GM19372 (cell line): ENCODE results near the gene TBXA2R.

Source experiments
- ATAC-seq: cut with Tn5 transposase; IDR thresholded peaks from one replicate; pipeline ENCODE4 v1.9.1; 2021; ENCODE audit warnings: mild to moderate bottlenecking, low read depth, moderate library complexity; ENCODE audit not compliant: unreplicated experiment

TBXA2R gene

GRCh38 chr19:3620817-3621547 is 14.3 kb upstream of the TBXA2R start:
- ATAC-seq = no peak

- no peak for ATAC-seq
Measured at GRCh38 chr19:3620145-3620816, 13.6 kb upstream of the TBXA2R start.

GRCh38 chr19:3619631-3620012 is 12.9 kb upstream of the TBXA2R start:
- no peak for ATAC-seq

- no peak for ATAC-seq
Measured at GRCh38 chr19:3618811-3619630, 12.3 kb upstream of the TBXA2R start.

- no peak for ATAC-seq
Measured at GRCh38 chr19:3618144-3618810, 11.6 kb upstream of the TBXA2R start.

GRCh38 chr19:3617463-3617862 is 10.8 kb upstream of the TBXA2R start:
- no peak for ATAC-seq

GRCh38 chr19:3615524-3616135 is 9.0 kb upstream of the TBXA2R start:
- no peak for ATAC-seq

- ATAC-seq = no peak
Measured at GRCh38 chr19:3614858-3615505, 8.3 kb upstream of the TBXA2R start.

- no peak for ATAC-seq
Measured at GRCh38 chr19:3613818-3614661, 7.4 kb upstream of the TBXA2R start.

GRCh38 chr19:3612901-3613741 is 6.4 kb upstream of the TBXA2R start:
- ATAC-seq = no peak

- no peak for ATAC-seq
Measured at GRCh38 chr19:3612330-3612729, 5.7 kb upstream of the TBXA2R start.

- ATAC-seq = no peak
Measured at GRCh38 chr19:3611841-3612240, 5.2 kb upstream of the TBXA2R start.

GRCh38 chr19:3610745-3611717 is 4.4 kb upstream of the TBXA2R start:
- ATAC-seq = no peak

- no peak for ATAC-seq
Measured at GRCh38 chr19:3609779-3610719, 3.4 kb upstream of the TBXA2R start.

GRCh38 chr19:3608750-3609322 is 2.2 kb upstream of the TBXA2R start:
- no peak for ATAC-seq
